ENCODE measurements around the gene NPTN.

Gene NPTN

GRCh38 chr15:73518876-73519733, 114.1 kb downstream of the NPTN start (continued):
- TF ChIP-seq ZNF565 (CRISPR knock-in tag; conservative IDR thresholded peaks at IDR 0.05; ENCODE audit: low read depth) (no peak), ESRRG (CRISPR knock-in tag; IDR thresholded peaks at IDR 0.05) (no peak), TOX (CRISPR knock-in tag; IDR thresholded peaks at IDR 0.05; ENCODE audit: borderline replicate concordance) (no peak), OSR1 (CRISPR knock-in tag; IDR thresholded peaks at IDR 0.05) (no peak), ZFP30 (CRISPR knock-in tag; IDR thresholded peaks at IDR 0.05) (no peak)
- TF ChIP-seq, protein P1, sequence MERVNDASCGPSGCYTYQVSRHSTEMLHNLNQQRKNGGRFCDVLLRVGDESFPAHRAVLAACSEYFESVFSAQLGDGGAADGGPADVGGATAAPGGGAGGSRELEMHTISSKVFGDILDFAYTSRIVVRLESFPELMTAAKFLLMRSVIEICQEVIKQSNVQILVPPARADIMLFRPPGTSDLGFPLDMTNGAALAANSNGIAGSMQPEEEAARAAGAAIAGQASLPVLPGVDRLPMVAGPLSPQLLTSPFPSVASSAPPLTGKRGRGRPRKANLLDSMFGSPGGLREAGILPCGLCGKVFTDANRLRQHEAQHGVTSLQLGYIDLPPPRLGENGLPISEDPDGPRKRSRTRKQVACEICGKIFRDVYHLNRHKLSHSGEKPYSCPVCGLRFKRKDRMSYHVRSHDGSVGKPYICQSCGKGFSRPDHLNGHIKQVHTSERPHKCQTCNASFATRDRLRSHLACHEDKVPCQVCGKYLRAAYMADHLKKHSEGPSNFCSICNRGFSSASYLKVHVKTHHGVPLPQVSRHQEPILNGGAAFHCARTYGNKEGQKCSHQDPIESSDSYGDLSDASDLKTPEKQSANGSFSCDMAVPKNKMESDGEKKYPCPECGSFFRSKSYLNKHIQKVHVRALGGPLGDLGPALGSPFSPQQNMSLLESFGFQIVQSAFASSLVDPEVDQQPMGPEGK (CRISPR knock-in tag; IDR thresholded peaks at IDR 0.05; ENCODE audit: borderline replicate concordance): no peak

DNA sequence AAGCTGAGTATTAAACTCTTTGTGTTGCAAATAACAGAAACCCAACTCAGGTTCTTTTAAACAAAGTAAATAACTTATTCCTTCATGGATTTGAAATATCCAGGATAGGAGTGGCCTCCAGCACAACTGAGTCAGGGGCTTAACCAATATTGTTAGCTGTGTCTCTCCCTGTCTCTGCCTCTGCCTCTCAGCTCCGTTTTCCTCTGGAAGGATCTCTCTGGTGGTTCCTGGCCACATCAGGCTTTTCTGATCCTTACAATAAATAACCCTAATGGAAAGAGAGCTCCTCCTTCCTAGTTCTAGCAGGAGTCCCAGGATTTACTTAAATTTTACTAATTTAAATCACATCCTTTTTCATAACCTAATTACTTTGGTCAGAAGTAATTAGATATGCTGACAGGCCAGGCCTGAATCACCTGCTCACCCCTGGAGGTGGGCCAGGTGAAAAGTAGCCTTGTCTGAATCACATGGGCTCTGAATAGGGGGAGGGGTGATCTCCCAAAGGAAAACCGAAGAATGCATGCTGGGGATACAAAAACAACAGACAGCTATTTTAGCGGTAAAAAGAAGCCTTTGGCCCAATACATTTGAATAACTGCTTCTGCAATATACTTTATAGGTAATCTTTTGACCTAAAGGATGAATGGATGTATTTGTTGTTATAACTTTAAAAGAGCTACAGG, 114.9 kb downstream of the NPTN start:
- ATAC-seq: no peak
- TF ChIP-seq RARB (CRISPR knock-in tag; IDR thresholded peaks at IDR 0.05): no peak
- no peak for TF ChIP-seq ZFP30 (CRISPR knock-in tag; IDR thresholded peaks at IDR 0.05)
- no peak for TF ChIP-seq ZNF70 (CRISPR knock-in tag; IDR thresholded peaks at IDR 0.05)
- TF ChIP-seq ZFP3 (CRISPR knock-in tag; IDR thresholded peaks at IDR 0.05): no peak
- TF ChIP-seq BACH2 (CRISPR knock-in tag; IDR thresholded peaks at IDR 0.05; ENCODE audit: borderline replicate concordance): no peak
- no peak for TF ChIP-seq SNAI2 (CRISPR knock-in tag; IDR thresholded peaks at IDR 0.05)
- TF ChIP-seq TCF4 (CRISPR knock-in tag; IDR thresholded peaks at IDR 0.05; ENCODE audit: borderline replicate concordance): no peak
- TF ChIP-seq POU6F1 (CRISPR knock-in tag; IDR thresholded peaks at IDR 0.05; ENCODE audit: borderline replicate concordance, low read depth): no peak
- no peak for TF ChIP-seq GLIS3 (CRISPR knock-in tag; IDR thresholded peaks at IDR 0.05)

- no peak for TF ChIP-seq ZNF565 (CRISPR knock-in tag; conservative IDR thresholded peaks at IDR 0.05; ENCODE audit: low read depth)
- ATAC-seq: no peak
These were observed 115.6 kb downstream of the NPTN start for GRCh38 chr15:73517566-73517965.

DNA sequence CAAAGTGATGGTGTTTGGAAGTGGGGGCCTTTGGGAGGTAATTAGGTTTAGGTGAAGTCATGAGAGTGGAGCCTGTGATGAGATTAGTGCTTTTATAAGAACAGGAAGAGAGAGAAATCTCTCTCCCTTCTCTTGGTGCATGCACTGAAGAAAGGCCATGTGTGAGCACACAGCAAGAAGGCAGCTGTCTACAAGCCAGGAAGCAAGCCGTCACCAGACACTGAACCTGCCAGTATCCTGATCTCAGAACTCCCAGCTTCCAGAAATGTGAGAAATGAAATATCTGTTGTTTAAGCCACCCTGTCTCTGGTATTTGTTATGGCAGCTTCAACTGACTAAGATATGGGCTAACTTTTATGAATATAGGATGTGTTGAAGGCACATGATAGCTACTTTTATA, 117.7 kb downstream of the NPTN start:
- no peak for ATAC-seq
- no peak for TF ChIP-seq GLIS3 (CRISPR knock-in tag; IDR thresholded peaks at IDR 0.05)
- no peak for TF ChIP-seq TOX (CRISPR knock-in tag; IDR thresholded peaks at IDR 0.05; ENCODE audit: borderline replicate concordance)
